ENCODE measurements around the gene GGA1. TPM values are rescaled to one million over a fixed set of nuclear protein-coding genes. Genes with fewer than 3 reads are reported as not detected.

GGA1 gene
- total RNA-seq, 2 experiments from 2014 or later = 59.7 to 62.8 TPM

GRCh38 chr22:37677493-37677974 is 68.9 kb downstream of the GGA1 start:
- DNase-seq = no peak
- Mint-ChIP-seq H3K9me3 (no peaks in the 10 kb centered on the region), H3K27ac (peak overlapping the region; percentile 91), H3K27me3 (no peaks in the 10 kb centered on the region), H3K36me3 (ENCODE audit: low read depth) (peaks cover 4% of the 10 kb centered on the region), H3K4me1 (ENCODE audit: low read depth) (peaks cover 64% of the 10 kb centered on the region), H3K4me3 (peak overlapping the region; percentile 77)
- TF ChIP-seq CTCF (IDR thresholded peaks at IDR 0.05) = no peak
- peak; percentile 22 for ATAC-seq
- intact Hi-C loops (cut with micrococcal nuclease) = loop anchor here (5.0 kb wide), 1 partner anchor 40 kb away; the partner anchor contains the start of gene SH3BP1
- CTCF ChIA-PET = interaction anchor here (1.7 to 68.1 kb wide), 3 partner anchors 16 to 52 kb away, joined by 5 to 1770 read pairs (median 9); partner anchors contain the start of genes GGA1, PDXP and SH3BP1
- POLR2A ChIA-PET = interaction anchor here (0.7 to 8.2 kb wide), 10 partner anchors 9 to 69 kb away, joined by 3 to 49 read pairs (median 8); partner anchors contain the start of genes GGA1, NOL12 and PDXP

GRCh38 chr22:37678372-37678771 is 69.7 kb downstream of the GGA1 start:
- H3K36me3 Mint-ChIP-seq (ENCODE audit: low read depth) = peaks cover 4% of the 10 kb centered on the region
- no peaks in the 10 kb centered on the region for H3K9me3 Mint-ChIP-seq
- CTCF ChIA-PET = interaction anchor here (1.7 to 68.1 kb wide), 2 partner anchors 17 to 53 kb away, joined by 5 to 1770 read pairs; partner anchors contain the start of genes GGA1 and SH3BP1
- DNase-seq = no peak
- intact Hi-C loops (cut with micrococcal nuclease) = loop anchor here (5.0 kb wide), 1 partner anchor 41 kb away; the partner anchor contains the start of gene SH3BP1
- peaks cover 56% of the 10 kb centered on the region for H3K4me1 Mint-ChIP-seq (ENCODE audit: low read depth)
- H3K27ac Mint-ChIP-seq = peak overlapping the region; percentile 70
- H3K27me3 Mint-ChIP-seq = no peaks in the 10 kb centered on the region
- POLR2A ChIA-PET = interaction anchor here (0.7 to 3.4 kb wide), 5 partner anchors 8 to 173 kb away, joined by 3 to 13 read pairs (median 3); partner anchors contain the start of gene NOL12
- ATAC-seq = no peak
- no peak overlapping the region for H3K4me3 Mint-ChIP-seq
- no peak for TF ChIP-seq CTCF (IDR thresholded peaks at IDR 0.05)

- peaks cover 45% of the 10 kb centered on the region for H3K4me1 Mint-ChIP-seq (ENCODE audit: low read depth)
- intact Hi-C loops (cut with micrococcal nuclease) = loop anchor here (5.0 kb wide), 1 partner anchor 42 kb away; the partner anchor contains the start of gene SH3BP1
- H3K36me3 Mint-ChIP-seq (ENCODE audit: low read depth) = peaks cover 4% of the 10 kb centered on the region
- H3K4me3 Mint-ChIP-seq = no peak overlapping the region
- no peak for ATAC-seq
- no peak for TF ChIP-seq CTCF (IDR thresholded peaks at IDR 0.05)
- ChIA-PET POLR2A (no interaction called here), CTCF (interaction anchor here (4.3 to 68.1 kb wide), 3 partner anchors 8 to 54 kb away, joined by 23 to 1770 read pairs (median 74); partner anchors contain the start of genes GGA1, PDXP and SH3BP1)
- H3K27me3 Mint-ChIP-seq = no peaks in the 10 kb centered on the region
- H3K27ac Mint-ChIP-seq = peak overlapping the region; percentile 35
- no peaks in the 10 kb centered on the region for H3K9me3 Mint-ChIP-seq
- no peak for DNase-seq
These were observed 71.0 kb downstream of the GGA1 start for GRCh38 chr22:37679670-37680069.

GRCh38 chr22:37680191-37680851 is 71.7 kb downstream of the GGA1 start:
- ATAC-seq = no peak
- Mint-ChIP-seq H3K9me3 (no peaks in the 10 kb centered on the region), H3K27me3 (no peaks in the 10 kb centered on the region)

More at GRCh38 chr22:37680191-37680851, 71.7 kb downstream of the GGA1 start:
- TF ChIP-seq CTCF (IDR thresholded peaks at IDR 0.05) = no peak
- Mint-ChIP-seq H3K4me1 (ENCODE audit: low read depth) (peaks cover 39% of the 10 kb centered on the region), H3K27ac (peak overlapping the region; percentile 35), H3K4me3 (no peak overlapping the region), H3K36me3 (ENCODE audit: low read depth) (peaks cover 4% of the 10 kb centered on the region)
- no peak for DNase-seq
- ChIA-PET POLR2A (interaction anchor here (0.8 to 1.7 kb wide), 2 partner anchors 23 to 63 kb away, joined by 4 to 7 read pairs; no protein-coding TSS in a partner anchor), CTCF (interaction anchor here (0.9 to 68.1 kb wide), 6 partner anchors 9 to 113 kb away, joined by 3 to 1770 read pairs (median 20); partner anchors contain the start of genes GGA1, PDXP and SH3BP1)
- intact Hi-C loops (cut with micrococcal nuclease) = no loop called here
